Activated CD8-positive, alpha-beta T cell treated with anti-CD3 and anti-CD28 coated beads for 36 hours (primary cell): ENCODE results near the gene KBTBD13. TPM values are rescaled to one million over a fixed set of nuclear protein-coding genes. Genes with fewer than 3 reads are reported as not detected.
"Not testable (repeated sequence)": the region's sequence is repeated elsewhere in the genome, so short reads cannot be mapped to it uniquely, and the experiment has no call there.

Experiments
- ATAC-seq: fragments of 200-7000 bp; cut with Tn5 transposase; one replicate; pipeline ENCODE4 v1.10.0; 2021; ENCODE audit warnings: mild to moderate bottlenecking, moderate library complexity
- CTCF ChIA-PET: fragments of 350-600 bp; sonication (Branson Sonifier 250); formaldehyde crosslinking; loops from one replicate; lab custom pipeline; 2021; ENCODE audit warnings: antibody characterized with exemption; lab: Charles Lee
- POLR2A ChIA-PET: fragments of 350-600 bp; sonication (Branson Sonifier 250); formaldehyde crosslinking; loops from one replicate; lab custom pipeline; 2021; ENCODE audit warnings: antibody characterized with exemption; lab: Charles Lee
- DNase-seq: peaks from one replicate; pipeline ENCODE4 v3.0.0-alpha.2; 2020
- H3K27ac Mint-ChIP-seq: one replicate; pipeline ENCODE4 v1.8.0; 2021; ENCODE audit warnings: mild to moderate bottlenecking, mixed read lengths
- H3K27me3 Mint-ChIP-seq: one replicate; pipeline ENCODE4 v1.8.0; 2021; ENCODE audit warnings: mixed read lengths
- H3K36me3 Mint-ChIP-seq: one replicate; pipeline ENCODE4 v1.8.0; 2021; ENCODE audit warnings: low read depth, mixed read lengths
- H3K4me1 Mint-ChIP-seq: one replicate; pipeline ENCODE4 v1.8.0; 2021; ENCODE audit warnings: low read depth, mixed read lengths
- H3K4me3 Mint-ChIP-seq: one replicate; pipeline ENCODE4 v1.8.0; 2021; ENCODE audit warnings: mild to moderate bottlenecking, moderate library complexity, mixed read lengths
- H3K9me3 Mint-ChIP-seq: one replicate; pipeline ENCODE4 v1.8.0; 2021; ENCODE audit warnings: mixed read lengths
- intact Hi-C: fragments of 100-400 bp; cut with micrococcal nuclease; formaldehyde crosslinking; loops from one replicate; pipeline ENCODE4 v1.10.0; 2022
- total RNA-seq, 2 experiments: library from RNA; stranded (reverse); gene quantifications; one replicate each; pipeline ENCODE4 v1.2.3, GENCODE V29; 2021
- TF ChIP-seq, protein P1 (sequence below): fragments of 200-600 bp; IDR thresholded peaks from one replicate; pipeline ENCODE4 v1.8.0; 2022; ENCODE audit warnings: antibody characterized with exemption, mild to moderate bottlenecking

The KBTBD13 gene
- total RNA-seq, 2 experiments from 2014 or later, result not detected

DNA sequence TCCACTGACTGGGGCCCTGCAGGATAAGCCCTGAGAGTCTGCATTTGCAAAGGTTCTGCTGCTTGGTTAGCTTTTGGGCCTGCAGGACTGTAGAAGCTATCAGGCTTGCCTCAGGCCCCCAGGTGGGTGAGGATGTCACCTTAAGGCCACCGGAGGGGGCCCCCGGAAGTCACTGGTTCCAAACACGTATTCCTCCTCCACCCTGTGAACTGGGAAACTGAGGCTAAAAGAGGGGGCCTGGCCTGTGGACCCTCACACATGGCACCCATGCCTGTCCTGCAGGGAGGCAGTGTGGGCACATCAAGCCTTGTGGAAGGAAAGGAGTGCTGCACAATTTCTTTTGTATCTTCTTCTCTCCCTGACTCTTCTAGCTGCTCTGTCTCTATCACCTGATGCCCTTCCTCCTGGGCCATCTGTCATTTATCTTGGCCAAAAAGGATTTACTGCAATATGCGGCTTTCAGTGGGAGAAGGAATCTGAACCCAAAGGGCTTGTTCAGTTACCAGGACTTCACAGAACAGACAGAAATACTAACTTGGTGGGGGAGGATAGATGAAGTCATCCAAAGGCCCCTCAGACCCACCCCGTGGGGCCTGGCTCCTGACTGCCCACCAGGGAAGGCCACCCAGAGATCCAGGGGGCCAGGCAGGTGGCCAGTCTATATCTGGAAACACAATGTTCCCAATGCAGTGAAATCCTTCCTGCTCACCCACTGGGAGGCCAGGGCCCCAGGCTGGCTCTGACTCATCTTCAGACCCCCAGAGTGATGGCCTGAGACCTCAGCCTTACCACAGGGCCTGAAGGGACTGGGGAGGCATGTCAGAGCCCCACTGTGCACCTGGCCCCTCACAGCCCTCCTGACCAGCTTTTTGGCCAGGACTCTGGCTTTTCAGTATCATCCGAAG is 20.2 kb downstream of the KBTBD13 start:
- ChIA-PET POLR2A (interaction anchor here (1.0 kb wide), 1 partner anchor 116 kb away, joined by 4 read pairs; no protein-coding TSS in a partner anchor), CTCF (no interaction called here)
- H3K27ac Mint-ChIP-seq, result no peak overlapping the region
- no peaks in the 10 kb centered on the region for H3K4me1 Mint-ChIP-seq
- DNase-seq (no peak), ATAC-seq (no peak)
- no peaks in the 10 kb centered on the region for H3K27me3 Mint-ChIP-seq
- peaks cover 17% of the 10 kb centered on the region for H3K36me3 Mint-ChIP-seq
- no peak overlapping the region for H3K4me3 Mint-ChIP-seq
- intact Hi-C loops, result no loop called here
- no peaks in the 10 kb centered on the region for H3K9me3 Mint-ChIP-seq
- TF ChIP-seq, protein P1, sequence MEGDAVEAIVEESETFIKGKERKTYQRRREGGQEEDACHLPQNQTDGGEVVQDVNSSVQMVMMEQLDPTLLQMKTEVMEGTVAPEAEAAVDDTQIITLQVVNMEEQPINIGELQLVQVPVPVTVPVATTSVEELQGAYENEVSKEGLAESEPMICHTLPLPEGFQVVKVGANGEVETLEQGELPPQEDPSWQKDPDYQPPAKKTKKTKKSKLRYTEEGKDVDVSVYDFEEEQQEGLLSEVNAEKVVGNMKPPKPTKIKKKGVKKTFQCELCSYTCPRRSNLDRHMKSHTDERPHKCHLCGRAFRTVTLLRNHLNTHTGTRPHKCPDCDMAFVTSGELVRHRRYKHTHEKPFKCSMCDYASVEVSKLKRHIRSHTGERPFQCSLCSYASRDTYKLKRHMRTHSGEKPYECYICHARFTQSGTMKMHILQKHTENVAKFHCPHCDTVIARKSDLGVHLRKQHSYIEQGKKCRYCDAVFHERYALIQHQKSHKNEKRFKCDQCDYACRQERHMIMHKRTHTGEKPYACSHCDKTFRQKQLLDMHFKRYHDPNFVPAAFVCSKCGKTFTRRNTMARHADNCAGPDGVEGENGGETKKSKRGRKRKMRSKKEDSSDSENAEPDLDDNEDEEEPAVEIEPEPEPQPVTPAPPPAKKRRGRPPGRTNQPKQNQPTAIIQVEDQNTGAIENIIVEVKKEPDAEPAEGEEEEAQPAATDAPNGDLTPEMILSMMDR, result no peak

DNA sequence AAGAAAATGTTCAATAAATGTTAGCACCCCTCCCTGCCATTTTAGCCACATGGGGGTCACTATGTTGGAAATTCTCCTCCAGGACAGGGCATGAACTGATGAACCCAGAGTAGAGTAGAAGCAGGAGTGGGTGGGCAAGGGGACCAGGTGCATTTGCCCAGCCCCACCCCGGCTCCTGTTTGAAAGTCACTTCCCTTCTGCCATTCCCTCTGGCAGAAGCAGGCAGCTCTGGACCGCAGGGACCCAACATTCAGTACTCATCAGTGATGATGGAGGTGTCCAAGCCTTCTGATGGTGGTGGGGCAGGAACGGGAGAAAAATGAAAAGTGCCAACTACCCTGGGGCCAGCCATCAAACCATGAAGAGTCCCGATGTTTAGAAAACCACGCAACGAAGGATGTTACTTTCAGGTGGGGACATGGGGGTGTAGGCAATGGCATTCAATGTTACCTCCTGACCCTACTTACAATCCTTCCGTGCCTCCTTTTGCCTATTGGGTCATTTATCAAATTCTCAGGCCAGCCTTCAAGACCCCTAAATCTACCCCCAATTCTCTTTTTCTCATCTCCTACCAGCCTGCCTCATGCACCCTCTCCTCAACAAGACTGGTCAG is 21.2 kb downstream of the KBTBD13 start:
- intact Hi-C loops, result no loop called here
- no peak for ATAC-seq
- no peak for DNase-seq
- Mint-ChIP-seq H3K4me3 (no peak overlapping the region), H3K4me1 (no peaks in the 10 kb centered on the region), H3K27ac (no peak overlapping the region), H3K9me3 (no peaks in the 10 kb centered on the region), H3K36me3 (peaks cover 17% of the 10 kb centered on the region), H3K27me3 (no peaks in the 10 kb centered on the region)
- ChIA-PET POLR2A (no interaction called here), CTCF (no interaction called here)
- TF ChIP-seq, protein P1, result no peak

DNA sequence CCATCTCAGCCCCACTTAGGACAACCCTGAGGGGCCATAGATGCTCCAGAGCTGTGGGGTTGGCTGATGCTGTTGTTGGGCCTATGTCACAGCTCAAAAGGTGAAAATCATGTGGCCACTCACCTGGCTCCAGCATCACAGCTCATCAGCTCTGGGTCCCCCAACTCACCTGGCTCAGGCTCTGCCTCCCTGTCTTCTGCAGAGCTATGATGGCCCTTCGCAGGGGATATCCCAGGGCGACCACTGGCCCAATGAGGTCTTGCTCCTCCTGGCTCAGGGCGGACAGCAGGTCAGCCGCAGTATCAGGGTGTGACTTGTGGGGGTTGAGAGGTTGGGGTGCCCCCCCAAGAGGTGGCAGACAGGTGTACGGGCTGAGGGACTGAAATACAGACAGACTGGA is 22.8 kb downstream of the KBTBD13 start:
- CTCF ChIA-PET, result interaction anchor here (1.1 to 3.1 kb wide), 3 partner anchors 13 to 65 kb away, joined by 3 to 17 read pairs (median 4); no protein-coding TSS in a partner anchor
- POLR2A ChIA-PET, result no interaction called here

DNA sequence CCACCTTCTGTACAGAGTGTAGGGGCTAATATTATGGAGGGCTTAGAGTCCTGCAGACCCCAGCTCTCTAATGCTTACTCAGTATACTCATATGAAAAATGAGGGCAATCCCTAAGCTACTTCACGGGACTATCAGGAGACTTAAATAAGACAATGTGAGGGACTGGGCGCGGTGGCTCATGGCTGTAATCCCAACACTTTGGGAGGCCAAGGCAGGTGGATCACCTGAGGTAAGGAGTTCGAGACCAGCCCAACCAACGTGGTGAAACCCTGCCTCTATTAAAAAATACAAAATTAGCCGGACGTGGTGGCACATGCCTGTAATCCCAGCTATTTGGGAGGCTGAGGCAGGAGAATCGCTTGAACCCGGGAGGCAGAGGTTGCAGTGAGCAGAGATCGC is 23.3 kb downstream of the KBTBD13 start:
- H3K9me3 Mint-ChIP-seq, H3K4me3 Mint-ChIP-seq, H3K27me3 Mint-ChIP-seq, intact Hi-C loops, H3K27ac Mint-ChIP-seq, ATAC-seq, H3K4me1 Mint-ChIP-seq, POLR2A ChIA-PET, DNase-seq: not testable (repeated sequence)
- CTCF ChIA-PET, result interaction anchor here (1.1 to 3.6 kb wide), 6 partner anchors 11 to 66 kb away, joined by 3 to 31 read pairs (median 16); no protein-coding TSS in a partner anchor
- peaks cover 17% of the 10 kb centered on the region for H3K36me3 Mint-ChIP-seq

More for the DNA sequence above, 22.8 kb downstream of the KBTBD13 start:
- ATAC-seq (no peak), DNase-seq (no peak)
- Mint-ChIP-seq H3K27me3 (no peaks in the 10 kb centered on the region), H3K9me3 (no peaks in the 10 kb centered on the region), H3K4me1 (no peaks in the 10 kb centered on the region), H3K36me3 (peaks cover 17% of the 10 kb centered on the region), H3K27ac (no peak overlapping the region), H3K4me3 (no peak overlapping the region)
- intact Hi-C loops, result no loop called here
- TF ChIP-seq, protein P1, result no peak

DNA sequence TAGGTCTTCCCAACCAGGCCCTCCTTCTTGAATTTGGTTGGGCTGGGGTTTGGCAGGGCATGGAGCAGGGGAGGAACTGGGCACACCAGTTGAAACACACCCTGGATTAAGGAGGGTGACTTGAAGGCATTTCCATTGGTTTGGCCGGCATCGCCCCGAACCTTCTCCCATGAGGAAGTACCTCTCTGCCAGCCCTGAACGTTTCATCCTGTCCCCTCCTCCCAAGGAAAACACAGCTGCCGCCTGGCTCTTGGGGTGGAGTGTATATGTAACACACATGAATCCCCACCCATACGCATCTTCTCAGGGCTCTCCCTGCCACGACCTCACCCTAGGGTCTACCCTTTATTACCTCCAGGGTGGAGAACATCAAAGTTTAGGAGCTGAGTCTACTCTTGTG is 23.9 kb downstream of the KBTBD13 start:
- POLR2A ChIA-PET, result no interaction called here
- intact Hi-C loops, result no loop called here
- no peak for DNase-seq

More for the DNA sequence above, 23.9 kb downstream of the KBTBD13 start:
- no peak overlapping the region for H3K27ac Mint-ChIP-seq
- TF ChIP-seq, protein P1, result no peak
- H3K9me3 Mint-ChIP-seq, result no peaks in the 10 kb centered on the region
- no peaks in the 10 kb centered on the region for H3K4me1 Mint-ChIP-seq
- no peak for ATAC-seq
- H3K36me3 Mint-ChIP-seq, result peaks cover 23% of the 10 kb centered on the region
- H3K27me3 Mint-ChIP-seq, result no peaks in the 10 kb centered on the region
- no peak overlapping the region for H3K4me3 Mint-ChIP-seq
- CTCF ChIA-PET, result interaction anchor here (1.3 to 3.6 kb wide), 9 partner anchors 8 to 186 kb away, joined by 3 to 31 read pairs (median 7); partner anchors contain the start of genes PARP16 and UBAP1L
